GM18498 (cell line): Measurements from ENCODE around the gene LRMDA.
"Not testable (repeated sequence)": the region's sequence is repeated elsewhere in the genome, so short reads cannot be mapped to it uniquely, and the experiment has no call there.

Experiments
- ATAC-seq: cut with Tn5 transposase; IDR thresholded peaks from one replicate; pipeline ENCODE4 v1.9.1; 2021; ENCODE audit warnings: mild to moderate bottlenecking, moderate library complexity; ENCODE audit not compliant: unreplicated experiment

The LRMDA gene

GRCh38 chr10:76581506-76582256 lies 1150.3 kb downstream of the LRMDA start:
- no peak for ATAC-seq

DNA sequence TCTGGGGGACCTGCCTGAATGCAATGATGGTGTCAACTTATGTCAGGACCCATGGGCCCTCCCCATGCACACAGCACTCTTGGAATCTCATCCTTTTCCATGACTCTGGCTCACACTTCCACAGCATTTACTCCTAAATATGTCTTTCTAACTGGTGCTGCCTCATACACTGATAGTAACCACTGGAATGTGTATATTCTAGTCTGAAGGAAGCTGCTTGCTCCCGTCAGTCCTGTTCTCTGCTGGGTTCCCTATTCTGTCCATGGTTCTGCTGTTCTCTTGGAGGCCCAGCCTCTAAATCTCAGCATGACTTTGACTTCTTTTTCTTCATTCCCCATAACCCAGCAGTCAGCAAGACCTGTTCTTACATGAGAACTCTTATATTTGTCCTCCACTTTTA lies 1151.1 kb downstream of the LRMDA start:
- no peak for ATAC-seq

DNA sequence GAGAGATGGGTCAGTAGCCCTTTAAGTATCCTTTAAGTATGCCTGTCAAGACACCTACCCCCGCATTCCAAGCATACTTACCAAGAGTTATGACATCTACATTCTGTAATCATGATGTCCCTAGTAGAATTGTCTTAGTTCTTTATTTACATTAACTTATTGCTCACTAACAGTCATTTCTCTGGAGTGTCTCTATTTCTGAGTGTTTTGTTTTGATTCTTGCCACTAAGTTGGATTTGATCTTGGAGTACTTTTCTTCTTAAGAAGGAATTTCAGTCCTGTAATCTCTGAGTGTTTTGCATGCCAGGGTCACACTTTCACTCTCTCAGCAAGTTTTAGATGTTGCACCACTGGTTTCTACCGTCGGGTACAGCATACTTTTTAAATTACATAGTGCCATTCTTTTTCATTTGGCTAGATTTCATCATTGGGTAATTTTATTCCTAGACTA lies 1152.3 kb downstream of the LRMDA start:
- ATAC-seq = no peak

GRCh38 chr10:76584466-76584865 lies 1153.0 kb downstream of the LRMDA start:
- ATAC-seq = not testable (repeated sequence)
